Panc1 (cell line): ENCODE results near the gene CPSF4. TPM values are rescaled to one million over a fixed set of nuclear protein-coding genes. Genes with fewer than 3 reads are reported as not detected.
A peak's percentile ranks its signal among the peaks of the same experiment; 100 is the strongest.
"Not testable (repeated sequence)": the region's sequence is repeated elsewhere in the genome, so short reads cannot be mapped to it uniquely, and the experiment has no call there.

Experiments
- ATAC-seq: fragments of 200-7000 bp; cut with Tn5 transposase; 2 replicates; pipeline ENCODE4 v1.9.1; 2020; ENCODE audit warnings: mild to moderate bottlenecking, moderate library complexity
- BruUV-seq: library from RNA; stranded (reverse); fragments of 400-500 nt; replicated peaks from 2 replicates; lab custom pipeline; 2021; lab: Mats Ljungman, UMichigan
- CTCF ChIA-PET: fragments of 300-600 bp; sonication (Branson Sonifier 250); formaldehyde crosslinking; loops from one replicate; lab custom pipeline; 2022; ENCODE audit warnings: antibody characterized with exemption; lab: Charles Lee
- POLR2A ChIA-PET: fragments of 300-600 bp; sonication (Branson Sonifier 250); formaldehyde crosslinking; loops from one replicate; lab custom pipeline; 2022; ENCODE audit warnings: antibody characterized with exemption; lab: Charles Lee
- DNase-seq: peaks from one replicate; pipeline ENCODE4 v3.0.0-alpha.2; 2010; ENCODE audit warnings: low read depth, low spot score
- H3K27ac ChIP-seq: 2 replicates; pipeline ENCODE4 v1.5.1; 2011; ENCODE audit warnings: mild to moderate bottlenecking, low read length, inconsistent platforms
- H3K27me3 ChIP-seq: fragments of 200-500 bp; sonication (Bioruptor generic); 2 replicates; pipeline ENCODE4 v1.6.0; 2014; ENCODE audit warnings: low read length, inconsistent platforms; ENCODE audit not compliant: control insufficient read depth, insufficient read depth
- H3K36me3 ChIP-seq: fragments of 200-500 bp; sonication (Bioruptor generic); 2 replicates; pipeline ENCODE4 v1.5.1; 2014; ENCODE audit warnings: inconsistent platforms, mild to moderate bottlenecking, low read length, moderate library complexity; ENCODE audit not compliant: control insufficient read depth, insufficient read depth
- H3K4me1 ChIP-seq: 2 replicates; pipeline ENCODE4 v1.5.1; 2011; ENCODE audit warnings: inconsistent platforms, mild to moderate bottlenecking, low read length, moderate library complexity; ENCODE audit not compliant: control insufficient read depth, insufficient read depth
- H3K4me3 ChIP-seq, 2 experiments: 2 replicates each; pipeline ENCODE4 v1.5.1; 2011 to 2012; ENCODE audit warnings: low read depth in 2 of 2, low read length in 2 of 2, mild to moderate bottlenecking in 2 of 2, inconsistent platforms in 1 of 2, moderate library complexity in 1 of 2
- H3K9me3 ChIP-seq: fragments of 200-500 bp; sonication (Bioruptor generic); 2 replicates; pipeline ENCODE4 v1.5.1; 2014; ENCODE audit warnings: low read depth, mild to moderate bottlenecking, inconsistent platforms, low read length, moderate library complexity; ENCODE audit not compliant: control insufficient read depth, insufficient read depth
- POLR2AphosphoS5 ChIP-seq: IDR thresholded peaks from 2 replicates; pipeline ENCODE4 v1.6.1; 2012; ENCODE audit warnings: mild to moderate bottlenecking, low read depth, low read length, moderate library complexity
- SIN3A ChIP-seq: IDR thresholded peaks from 2 replicates; pipeline ENCODE4 v1.6.1; 2012; ENCODE audit warnings: low read depth, mild to moderate bottlenecking, low read length, moderate library complexity, borderline replicate concordance; ENCODE audit not compliant: insufficient read depth
- TCF7L2 ChIP-seq: IDR thresholded peaks from 2 replicates; pipeline ENCODE4 v1.6.1; 2011; ENCODE audit warnings: mild to moderate bottlenecking, low read depth, low read length, inconsistent platforms
- in situ Hi-C: cut with HindIII; loops from 2 replicates; pipeline ENCODE4 v1.10.0; 2016; ENCODE audit warnings: low sequenced_read_pairs, low pct_unique_long_range_greater_than_20kb
- intact Hi-C: fragments of 100-400 bp; cut with micrococcal nuclease; formaldehyde crosslinking; loops from one replicate; pipeline ENCODE4 v1.10.0; 2022; ENCODE audit not compliant: unreplicated experiment
- total RNA-seq: library from RNA; stranded (reverse); gene quantifications from one replicate; pipeline ENCODE4 v1.2.1, GENCODE V29; 2021; ENCODE audit not compliant: unreplicated experiment
- TF ChIP-seq, protein P1 (sequence below), 2 experiments: IDR thresholded peaks; 2 replicates each; pipeline ENCODE4 v1.6.1; 2011 to 2012; ENCODE audit warnings: low read depth in 2 of 2, control low read depth in 1 of 2, low read length in 1 of 2, mild to moderate bottlenecking in 1 of 2, moderate library complexity in 1 of 2; ENCODE audit not compliant: insufficient read depth in 1 of 2
- TF ChIP-seq, protein P2 (sequence below): fragments of 450-650 bp; IDR thresholded peaks from 2 replicates; pipeline ENCODE4 v1.5.1; 2017; ENCODE audit warnings: mild to moderate bottlenecking

CPSF4 gene
- total RNA-seq, 1 experiment from 2014 or later: 57.0 TPM

DNA sequence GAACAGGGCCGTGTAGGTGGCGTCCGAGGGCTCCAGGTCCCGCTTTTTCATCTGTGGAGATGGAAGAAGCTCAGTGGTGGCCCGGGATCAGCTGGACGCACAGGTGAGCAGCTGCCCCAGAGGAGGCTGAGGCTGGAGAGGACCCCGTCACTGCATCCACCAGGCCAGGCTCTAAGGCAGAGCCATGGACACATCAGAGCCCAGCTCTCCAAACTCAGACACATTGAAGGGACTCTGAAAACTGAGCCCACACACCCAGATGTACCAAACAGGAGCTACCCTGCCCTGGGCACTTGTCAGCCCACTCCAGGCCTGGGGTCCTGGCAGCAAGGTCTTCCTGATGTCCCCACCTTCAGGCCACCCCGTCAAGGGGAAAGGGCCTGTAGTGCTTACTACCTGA is 9.0 kb upstream of the CPSF4 start:
- ChIA-PET POLR2A (interaction anchor here (0.5 kb wide), 1 partner anchor 17 kb away, joined by 3 read pairs; no protein-coding TSS in a partner anchor), CTCF (interaction anchor here (0.6 kb wide), 1 partner anchor 54 kb away, joined by 3 read pairs; no protein-coding TSS in a partner anchor)
- in situ Hi-C loops (no loop called here), intact Hi-C loops (no loop called here)
- Histone ChIP-seq H3K36me3 (peaks cover 16% of the 10 kb centered on the region; the same call in 1 of the 2 replicates), H3K27ac (no peak overlapping the region), H3K9me3 (no peaks in the 10 kb centered on the region), H3K4me3 (no peak overlapping the region), H3K27me3 (no peaks in the 10 kb centered on the region), H3K4me1 (no peaks in the 10 kb centered on the region)
- BruUV-seq: no TSS peak
- TF ChIP-seq POLR2AphosphoS5 (no peak), TCF7L2 (no peak), SIN3A (no peak)
- TF ChIP-seq, protein P1, sequence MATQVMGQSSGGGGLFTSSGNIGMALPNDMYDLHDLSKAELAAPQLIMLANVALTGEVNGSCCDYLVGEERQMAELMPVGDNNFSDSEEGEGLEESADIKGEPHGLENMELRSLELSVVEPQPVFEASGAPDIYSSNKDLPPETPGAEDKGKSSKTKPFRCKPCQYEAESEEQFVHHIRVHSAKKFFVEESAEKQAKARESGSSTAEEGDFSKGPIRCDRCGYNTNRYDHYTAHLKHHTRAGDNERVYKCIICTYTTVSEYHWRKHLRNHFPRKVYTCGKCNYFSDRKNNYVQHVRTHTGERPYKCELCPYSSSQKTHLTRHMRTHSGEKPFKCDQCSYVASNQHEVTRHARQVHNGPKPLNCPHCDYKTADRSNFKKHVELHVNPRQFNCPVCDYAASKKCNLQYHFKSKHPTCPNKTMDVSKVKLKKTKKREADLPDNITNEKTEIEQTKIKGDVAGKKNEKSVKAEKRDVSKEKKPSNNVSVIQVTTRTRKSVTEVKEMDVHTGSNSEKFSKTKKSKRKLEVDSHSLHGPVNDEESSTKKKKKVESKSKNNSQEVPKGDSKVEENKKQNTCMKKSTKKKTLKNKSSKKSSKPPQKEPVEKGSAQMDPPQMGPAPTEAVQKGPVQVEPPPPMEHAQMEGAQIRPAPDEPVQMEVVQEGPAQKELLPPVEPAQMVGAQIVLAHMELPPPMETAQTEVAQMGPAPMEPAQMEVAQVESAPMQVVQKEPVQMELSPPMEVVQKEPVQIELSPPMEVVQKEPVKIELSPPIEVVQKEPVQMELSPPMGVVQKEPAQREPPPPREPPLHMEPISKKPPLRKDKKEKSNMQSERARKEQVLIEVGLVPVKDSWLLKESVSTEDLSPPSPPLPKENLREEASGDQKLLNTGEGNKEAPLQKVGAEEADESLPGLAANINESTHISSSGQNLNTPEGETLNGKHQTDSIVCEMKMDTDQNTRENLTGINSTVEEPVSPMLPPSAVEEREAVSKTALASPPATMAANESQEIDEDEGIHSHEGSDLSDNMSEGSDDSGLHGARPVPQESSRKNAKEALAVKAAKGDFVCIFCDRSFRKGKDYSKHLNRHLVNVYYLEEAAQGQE (IDR thresholded peaks at IDR 0.05; ENCODE audit: insufficient read depth in 1 of 2, low read depth in 2 of 2, low read length in 1 of 2): no peak
- TF ChIP-seq, protein P2, sequence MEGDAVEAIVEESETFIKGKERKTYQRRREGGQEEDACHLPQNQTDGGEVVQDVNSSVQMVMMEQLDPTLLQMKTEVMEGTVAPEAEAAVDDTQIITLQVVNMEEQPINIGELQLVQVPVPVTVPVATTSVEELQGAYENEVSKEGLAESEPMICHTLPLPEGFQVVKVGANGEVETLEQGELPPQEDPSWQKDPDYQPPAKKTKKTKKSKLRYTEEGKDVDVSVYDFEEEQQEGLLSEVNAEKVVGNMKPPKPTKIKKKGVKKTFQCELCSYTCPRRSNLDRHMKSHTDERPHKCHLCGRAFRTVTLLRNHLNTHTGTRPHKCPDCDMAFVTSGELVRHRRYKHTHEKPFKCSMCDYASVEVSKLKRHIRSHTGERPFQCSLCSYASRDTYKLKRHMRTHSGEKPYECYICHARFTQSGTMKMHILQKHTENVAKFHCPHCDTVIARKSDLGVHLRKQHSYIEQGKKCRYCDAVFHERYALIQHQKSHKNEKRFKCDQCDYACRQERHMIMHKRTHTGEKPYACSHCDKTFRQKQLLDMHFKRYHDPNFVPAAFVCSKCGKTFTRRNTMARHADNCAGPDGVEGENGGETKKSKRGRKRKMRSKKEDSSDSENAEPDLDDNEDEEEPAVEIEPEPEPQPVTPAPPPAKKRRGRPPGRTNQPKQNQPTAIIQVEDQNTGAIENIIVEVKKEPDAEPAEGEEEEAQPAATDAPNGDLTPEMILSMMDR: no peak
- peak; percentile 9; the same call in 1 of the 2 replicates for ATAC-seq
- DNase-seq: no peak

GRCh38 chr7:99431756-99432540 is 6.8 kb upstream of the CPSF4 start:
- DNase-seq, POLR2A ChIA-PET, CTCF ChIA-PET, in situ Hi-C loops, H3K27me3 ChIP-seq, ATAC-seq, H3K4me3 ChIP-seq, H3K27ac ChIP-seq, H3K4me1 ChIP-seq, H3K9me3 ChIP-seq, intact Hi-C loops: not testable (repeated sequence)
- TSS peak; percentile 11 for BruUV-seq
- H3K36me3 ChIP-seq: peaks cover 17% of the 10 kb centered on the region; the same call in 1 of the 2 replicates

- DNase-seq (no peak), ATAC-seq (no peak)
- Histone ChIP-seq H3K27me3 (no peaks in the 10 kb centered on the region), H3K27ac (no peak overlapping the region), H3K9me3 (no peaks in the 10 kb centered on the region), H3K4me1 (peaks cover 6% of the 10 kb centered on the region; the same call in 1 of the 2 replicates), H3K36me3 (peaks cover 17% of the 10 kb centered on the region; the same call in 1 of the 2 replicates), H3K4me3 (no peak overlapping the region)
- ChIA-PET POLR2A (no interaction called here), CTCF (no interaction called here)
- no TSS peak for BruUV-seq
- intact Hi-C loops: no loop called here
- in situ Hi-C loops: no loop called here
- TF ChIP-seq POLR2AphosphoS5 (no peak), TCF7L2 (no peak), SIN3A (no peak)
- TF ChIP-seq, protein P2: no peak
- TF ChIP-seq, protein P1 (IDR thresholded peaks at IDR 0.05; ENCODE audit: insufficient read depth in 1 of 2, low read depth in 2 of 2, low read length in 1 of 2): no peak
These were observed 5.6 kb upstream of the CPSF4 start for GRCh38 chr7:99433158-99433557.
